HG03439 (cell line): ENCODE results near the gene ESRRG.
A peak's percentile ranks its signal among the peaks of the same experiment; 100 is the strongest.
"Not testable (repeated sequence)": the region's sequence is repeated elsewhere in the genome, so short reads cannot be mapped to it uniquely, and the experiment has no call there.

Source experiments
- ATAC-seq: cut with Tn5 transposase; IDR thresholded peaks from one replicate; pipeline ENCODE4 v1.9.1; 2021; ENCODE audit warnings: mild to moderate bottlenecking, moderate library complexity; ENCODE audit not compliant: unreplicated experiment

ESRRG gene

GRCh38 chr1:216576234-216576937, 146.8 kb downstream of the ESRRG start:
- no peak for ATAC-seq

DNA sequence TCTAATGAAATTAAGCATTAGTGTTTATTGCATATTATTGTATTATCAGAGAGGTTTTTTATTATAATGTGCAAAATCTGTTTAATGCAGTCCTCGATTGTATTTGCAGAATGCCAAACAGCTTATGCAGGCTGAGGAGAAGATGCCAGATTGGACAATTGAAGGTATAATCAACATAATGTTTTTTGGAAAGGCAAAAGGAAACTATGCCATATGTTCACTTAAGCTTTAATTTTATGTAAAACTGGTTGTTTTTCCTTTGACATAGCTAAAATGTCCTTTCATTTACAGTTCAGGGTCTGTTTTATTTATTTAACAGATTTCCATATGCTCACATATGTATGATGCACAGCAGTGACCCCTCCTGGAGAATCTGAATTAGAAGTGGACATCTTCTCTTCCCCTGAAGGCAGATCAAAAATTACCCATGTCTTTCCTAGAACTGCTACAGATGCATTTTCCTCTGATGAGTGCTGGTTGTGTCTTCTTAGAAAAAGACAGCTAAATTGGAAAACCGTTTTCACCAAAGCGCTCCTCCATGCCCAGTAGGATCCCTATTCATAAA, 156.5 kb downstream of the ESRRG start:
- ATAC-seq = no peak

DNA sequence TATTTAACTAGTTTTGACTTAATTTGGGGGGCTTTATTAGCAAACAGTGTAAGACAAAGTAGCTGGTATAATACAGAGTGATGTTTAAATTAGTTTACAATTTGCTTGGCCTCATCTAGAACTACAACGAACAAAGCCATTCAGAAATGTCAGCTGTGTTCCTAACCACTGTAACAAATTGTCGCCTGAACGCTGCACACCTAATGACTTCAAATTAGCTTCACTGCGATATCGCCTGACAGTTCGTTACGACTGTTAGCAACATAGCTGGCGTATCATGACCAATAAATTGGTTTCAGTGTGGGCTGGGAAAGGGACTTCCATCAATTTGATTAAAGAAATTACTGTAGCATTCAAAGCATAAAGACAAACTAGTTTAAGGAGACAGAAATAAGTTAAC, 160.1 kb downstream of the ESRRG start:
- no peak for ATAC-seq

GRCh38 chr1:216562383-216562782, 160.8 kb downstream of the ESRRG start:
- ATAC-seq = no peak

GRCh38 chr1:216560527-216560926, 162.7 kb downstream of the ESRRG start:
- no peak for ATAC-seq

DNA sequence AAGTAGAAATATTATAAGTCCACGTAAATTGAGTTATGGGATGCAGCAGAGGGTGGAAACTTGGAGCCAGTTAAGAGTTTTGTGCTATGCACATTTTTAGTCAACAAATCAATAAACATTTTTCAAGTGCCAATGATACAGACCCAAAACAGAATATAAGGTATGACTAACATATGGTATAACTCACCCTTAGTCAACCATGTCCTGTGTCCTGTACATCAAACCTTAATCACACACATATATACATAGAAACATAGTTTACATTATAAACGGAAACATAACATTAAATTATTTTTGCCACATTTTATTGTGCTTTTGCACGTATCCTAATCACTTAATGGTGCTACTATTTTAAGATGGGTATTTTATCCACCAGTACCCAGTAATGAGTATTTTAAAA, 163.9 kb downstream of the ESRRG start:
- ATAC-seq = no peak

DNA sequence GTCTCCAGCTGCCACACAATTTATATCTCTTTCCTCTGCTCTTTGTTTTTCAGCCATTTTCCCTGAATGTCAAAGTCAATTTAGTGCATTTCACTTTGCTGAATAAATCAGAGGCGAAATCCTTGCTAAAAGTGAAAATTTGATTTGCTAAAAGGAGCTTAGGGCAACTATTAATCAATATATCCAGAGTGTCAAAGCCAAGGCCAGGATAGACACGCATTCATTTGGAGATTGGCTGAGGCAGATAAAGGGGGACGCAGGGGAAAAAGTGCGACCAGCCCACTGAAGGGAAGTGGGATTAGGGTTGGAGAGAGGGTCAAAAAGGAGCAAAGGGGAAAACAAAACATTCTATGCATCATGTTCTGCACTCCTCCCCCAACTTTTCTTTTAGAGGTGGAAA, 167.6 kb downstream of the ESRRG start:
- no peak for ATAC-seq

- ATAC-seq = no peak
Observed at GRCh38 chr1:216554934-216555333, 168.3 kb downstream of the ESRRG start.

DNA sequence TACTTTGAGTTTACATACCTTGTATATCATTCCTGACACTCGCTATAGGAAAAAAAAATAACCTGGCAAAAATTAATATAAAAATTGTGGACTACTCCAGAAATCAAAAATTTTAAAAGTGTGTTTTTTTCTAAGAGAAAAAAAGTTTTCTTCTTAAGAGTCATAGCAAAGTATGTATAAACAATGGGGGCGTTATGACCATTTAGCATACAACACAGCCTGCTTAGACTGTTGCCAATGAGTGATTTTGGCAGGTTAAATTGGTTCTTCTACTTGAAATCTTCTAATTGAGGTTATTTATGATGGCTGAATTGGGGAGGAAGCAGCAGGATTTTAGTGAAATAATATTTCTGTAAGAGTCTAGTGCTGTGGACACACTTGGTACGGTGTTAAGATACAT, 169.5 kb downstream of the ESRRG start:
- ATAC-seq = no peak

GRCh38 chr1:216553040-216553439, 170.2 kb downstream of the ESRRG start:
- no peak for ATAC-seq

GRCh38 chr1:216549796-216550195, 173.4 kb downstream of the ESRRG start:
- ATAC-seq = no peak

DNA sequence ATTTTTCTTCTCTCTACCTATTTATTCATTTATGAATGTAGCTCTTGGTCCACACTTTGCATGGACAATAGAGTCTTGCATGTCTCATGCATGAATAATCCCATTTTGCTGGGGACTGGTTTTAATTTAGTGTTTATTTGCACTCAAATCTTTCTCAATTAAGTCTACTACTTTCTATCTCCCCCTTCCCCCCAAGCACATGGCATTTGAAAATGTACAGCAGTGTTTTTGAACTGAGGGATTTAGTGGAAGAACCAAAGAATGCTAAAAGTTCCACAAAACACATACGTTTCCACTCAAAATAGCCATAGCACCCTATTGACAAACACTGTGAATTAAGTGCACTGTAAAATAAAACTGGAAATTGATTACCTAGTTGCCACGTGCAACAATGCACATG, 180.5 kb downstream of the ESRRG start:
- no peak for ATAC-seq

- ATAC-seq = no peak
Observed at GRCh38 chr1:216542263-216542662, 181.0 kb downstream of the ESRRG start.

DNA sequence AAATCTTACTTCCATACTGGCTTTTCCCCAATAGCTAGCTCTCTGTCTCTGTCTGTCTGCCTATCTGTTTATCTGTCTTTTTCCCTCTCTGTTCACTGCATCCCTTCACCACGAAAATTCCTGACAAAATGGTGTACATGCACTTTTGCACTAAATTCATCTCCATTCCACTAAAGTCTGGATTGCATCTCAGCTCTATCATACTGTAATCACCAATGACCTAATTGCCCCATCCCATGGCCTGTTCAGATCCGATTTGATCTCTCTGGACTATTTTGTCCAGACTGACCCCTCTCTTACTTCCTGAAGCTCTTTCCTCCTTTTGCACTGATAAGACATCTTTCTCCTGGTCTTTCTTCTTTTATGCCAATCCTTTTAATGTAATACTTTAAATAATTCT, 187.5 kb downstream of the ESRRG start:
- ATAC-seq = no peak

- no peak for ATAC-seq
Observed at GRCh38 chr1:216535059-216535458, 188.2 kb downstream of the ESRRG start.

DNA sequence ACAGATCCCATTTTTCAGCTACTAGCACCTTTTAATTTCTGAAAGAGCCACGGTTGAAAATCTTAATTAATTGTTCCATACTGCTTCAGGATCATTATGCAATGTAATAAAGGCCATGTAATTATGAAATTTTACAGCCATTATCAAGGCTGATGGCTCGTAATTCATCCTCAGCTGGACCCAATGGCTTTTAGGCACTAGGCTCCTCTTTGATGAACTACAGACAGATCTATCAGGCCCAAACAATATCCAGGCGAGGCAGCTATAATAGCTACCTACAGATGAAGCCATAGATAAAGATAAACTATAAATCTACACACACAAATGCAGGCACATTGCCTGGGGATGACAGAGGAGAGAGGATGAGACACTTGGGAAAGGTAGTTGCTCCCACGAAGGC, 189.5 kb downstream of the ESRRG start:
- no peak for ATAC-seq

DNA sequence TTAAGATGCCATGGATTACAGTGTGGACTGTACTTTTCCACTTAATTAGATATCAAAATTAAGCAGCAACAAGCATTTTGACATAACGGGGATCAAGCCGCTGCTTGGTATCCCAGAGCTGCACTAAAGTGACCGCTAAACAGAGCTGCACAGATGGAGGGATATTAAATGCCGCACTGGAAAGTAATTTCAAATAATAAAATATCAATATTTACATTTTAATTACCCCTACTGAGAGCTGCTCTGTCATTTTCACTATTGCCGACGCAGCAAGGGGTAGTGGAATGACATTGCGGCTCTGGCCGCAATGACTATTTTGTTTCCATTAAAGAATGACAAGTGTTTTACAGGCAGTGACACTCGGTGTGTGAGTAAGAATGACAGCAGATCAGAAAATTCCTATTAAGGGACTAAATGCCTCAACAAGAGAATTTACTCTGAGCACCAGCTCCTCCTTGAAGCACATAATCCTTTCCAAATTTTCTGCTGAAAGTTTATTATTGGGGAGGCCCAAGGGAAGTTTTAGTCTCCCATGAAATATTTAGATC, 190.9 kb downstream of the ESRRG start:
- no peak for ATAC-seq

DNA sequence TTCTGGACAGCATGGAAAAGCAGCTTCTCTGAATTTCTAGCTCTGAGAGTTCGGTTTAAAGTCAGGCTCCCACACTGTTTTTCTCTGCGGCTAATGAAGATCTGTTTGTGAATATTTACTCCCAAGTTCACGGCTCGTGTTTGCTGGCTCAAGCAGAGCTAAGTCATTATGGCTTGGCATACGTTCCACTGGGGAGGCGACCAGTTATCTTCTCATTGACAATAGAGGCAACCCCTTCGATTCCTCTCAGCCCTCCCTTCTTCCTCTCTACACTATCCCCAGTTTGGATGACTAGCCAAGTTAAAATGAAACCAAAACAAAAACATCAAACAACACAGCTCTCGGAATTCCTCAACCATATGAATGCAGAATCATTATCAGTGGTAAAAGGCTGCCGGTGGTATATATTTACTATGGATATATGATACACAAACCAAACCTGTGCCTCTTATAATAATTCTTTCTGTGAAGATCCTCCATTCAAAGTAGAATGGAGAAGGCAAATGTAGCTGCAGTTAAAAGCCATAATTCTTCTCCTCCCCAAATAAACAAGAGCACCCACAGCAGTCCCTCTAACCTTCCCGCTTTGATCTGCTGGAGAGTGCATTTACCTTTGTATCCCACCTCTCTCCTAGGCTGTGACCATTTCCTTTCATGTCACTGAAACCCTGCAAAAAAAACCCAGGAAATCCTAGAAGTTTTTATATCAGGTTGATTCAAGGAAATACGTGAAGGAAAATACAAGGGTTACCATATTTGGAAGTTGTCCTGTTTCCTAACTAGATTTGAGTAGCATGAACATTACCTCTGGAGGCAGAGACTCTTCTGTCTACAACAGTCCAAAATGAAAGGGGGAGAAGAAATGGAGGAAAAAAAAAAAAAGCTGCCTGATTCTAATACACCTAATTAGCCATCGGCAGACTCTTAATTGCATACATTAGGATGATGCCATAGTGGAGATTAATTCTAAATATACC, 191.7 kb downstream of the ESRRG start:
- peak; percentile 44 for ATAC-seq

- ATAC-seq = not testable (repeated sequence)
Observed at GRCh38 chr1:216529851-216530250, 193.4 kb downstream of the ESRRG start.

DNA sequence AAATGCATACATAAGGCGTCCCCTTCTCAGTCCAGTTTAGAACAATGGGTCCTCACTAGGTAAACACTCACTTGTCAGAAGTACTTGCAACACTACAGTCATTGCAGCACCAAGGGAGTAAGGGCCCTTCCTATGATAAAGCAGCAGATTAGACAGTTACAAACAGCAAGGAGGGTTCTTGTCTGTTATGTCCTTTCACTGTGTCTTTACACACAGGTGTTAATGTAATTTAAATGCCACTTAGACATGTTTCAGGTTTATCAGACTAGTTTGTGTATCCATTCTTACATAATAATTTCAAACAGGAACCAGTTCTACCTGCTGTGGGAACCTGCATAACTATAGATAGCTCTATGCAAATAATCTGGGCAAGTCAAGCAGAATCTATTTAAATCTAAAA, 194.4 kb downstream of the ESRRG start:
- ATAC-seq = peak; percentile 92

- no peak for ATAC-seq
Observed at GRCh38 chr1:216523449-216524190, 199.6 kb downstream of the ESRRG start.
